Liver (tissue), 3 donors: Measurements from ENCODE around the gene STX16.

Source experiments
- ATF3 ChIP-seq: IDR thresholded peaks from 2 replicates; pipeline ENCODE4 v1.6.1; 2016; ENCODE audit warnings: antibody characterized with exemption
- JUND ChIP-seq, 2 donors: IDR thresholded peaks; 2 replicates each; pipeline ENCODE4 v1.6.1; 2016; ENCODE audit warnings: antibody characterized with exemption in 2 of 2
- MAX ChIP-seq: IDR thresholded peaks from 2 replicates; pipeline ENCODE4 v1.6.1; 2016; ENCODE audit warnings: antibody characterized with exemption
- RXRA ChIP-seq, 2 donors: IDR thresholded peaks; 2 replicates each; pipeline ENCODE4 v1.6.1; 2017 to 2018; ENCODE audit warnings: antibody characterized with exemption in 2 of 2, mild to moderate bottlenecking in 1 of 2
- SP1 ChIP-seq: IDR thresholded peaks from 2 replicates; pipeline ENCODE4 v1.6.1; 2018; ENCODE audit warnings: antibody characterized with exemption, mild to moderate bottlenecking
- TAF1 ChIP-seq: conservative IDR thresholded peaks from 2 replicates; pipeline ENCODE4 v1.6.1; 2016; ENCODE audit warnings: antibody characterized with exemption, mild to moderate bottlenecking
- YY1 ChIP-seq: IDR thresholded peaks from 2 replicates; pipeline ENCODE4 v1.6.1; 2016; ENCODE audit warnings: antibody characterized with exemption, mild to moderate bottlenecking
- ZBTB33 ChIP-seq: IDR thresholded peaks from 2 replicates; pipeline ENCODE4 v1.6.1; 2016; ENCODE audit warnings: antibody characterized with exemption
- TF ChIP-seq, protein P1 (sequence below): fragments of 150-350 bp; IDR thresholded peaks from 2 replicates; pipeline ENCODE4 v1.5.1; 2017; ENCODE audit warnings: improper control_type of control experiment, low read depth, low read length; ENCODE audit not compliant: missing input control
- donor health status: healthy.
- donor health status: healthy.

DNA sequence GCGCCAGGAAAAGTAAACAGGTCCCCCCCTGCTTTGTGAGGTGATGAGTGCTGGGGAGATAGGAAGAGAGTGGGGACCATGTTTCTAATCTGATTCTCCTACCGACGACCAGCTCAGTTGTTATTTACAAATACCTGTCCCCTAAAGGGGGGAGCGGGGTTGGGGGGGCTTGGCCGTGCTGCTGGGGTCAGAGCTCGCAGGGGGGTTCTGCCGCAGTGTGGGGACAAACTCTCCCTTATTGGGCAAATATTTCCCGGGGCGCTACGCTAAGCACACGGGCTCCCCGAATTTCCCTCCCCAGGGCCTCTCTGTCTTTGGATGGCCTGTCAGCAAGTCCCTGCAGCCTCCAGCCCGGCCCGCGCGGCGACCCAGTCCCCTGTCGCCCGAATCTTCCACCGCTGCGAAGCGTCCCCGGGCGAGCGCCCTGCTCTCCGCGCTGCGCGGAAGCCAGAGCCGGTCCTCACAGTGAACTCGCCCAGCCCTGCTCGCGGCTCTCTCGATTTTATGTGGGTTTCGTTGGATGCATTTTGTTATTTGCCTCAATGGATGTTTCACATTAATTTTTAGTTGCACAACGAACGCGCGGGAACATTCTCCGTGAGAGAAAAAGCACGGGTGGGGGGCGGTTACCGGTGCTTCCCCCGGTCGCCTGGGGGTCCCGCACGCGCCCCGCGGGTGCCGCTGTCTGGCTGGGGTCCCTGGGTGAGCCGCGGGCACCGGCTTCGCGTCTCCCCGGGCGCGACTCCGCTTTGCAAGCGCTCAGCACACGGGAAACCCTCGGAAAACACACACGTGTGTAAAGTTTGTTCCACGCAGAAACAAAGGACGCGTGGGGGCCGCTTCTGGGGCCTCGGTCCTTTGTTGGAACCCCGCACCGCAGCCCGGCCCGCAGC, 1.5 kb upstream of the STX16 start:
- TF ChIP-seq, protein P1, sequence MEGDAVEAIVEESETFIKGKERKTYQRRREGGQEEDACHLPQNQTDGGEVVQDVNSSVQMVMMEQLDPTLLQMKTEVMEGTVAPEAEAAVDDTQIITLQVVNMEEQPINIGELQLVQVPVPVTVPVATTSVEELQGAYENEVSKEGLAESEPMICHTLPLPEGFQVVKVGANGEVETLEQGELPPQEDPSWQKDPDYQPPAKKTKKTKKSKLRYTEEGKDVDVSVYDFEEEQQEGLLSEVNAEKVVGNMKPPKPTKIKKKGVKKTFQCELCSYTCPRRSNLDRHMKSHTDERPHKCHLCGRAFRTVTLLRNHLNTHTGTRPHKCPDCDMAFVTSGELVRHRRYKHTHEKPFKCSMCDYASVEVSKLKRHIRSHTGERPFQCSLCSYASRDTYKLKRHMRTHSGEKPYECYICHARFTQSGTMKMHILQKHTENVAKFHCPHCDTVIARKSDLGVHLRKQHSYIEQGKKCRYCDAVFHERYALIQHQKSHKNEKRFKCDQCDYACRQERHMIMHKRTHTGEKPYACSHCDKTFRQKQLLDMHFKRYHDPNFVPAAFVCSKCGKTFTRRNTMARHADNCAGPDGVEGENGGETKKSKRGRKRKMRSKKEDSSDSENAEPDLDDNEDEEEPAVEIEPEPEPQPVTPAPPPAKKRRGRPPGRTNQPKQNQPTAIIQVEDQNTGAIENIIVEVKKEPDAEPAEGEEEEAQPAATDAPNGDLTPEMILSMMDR: no peak
- no peak for TF ChIP-seq SP1
- no peak for TF ChIP-seq MAX
- TF ChIP-seq ZBTB33: no peak
- no peak for TF ChIP-seq RXRA (IDR thresholded peaks at IDR 0.05)
- no peak for TF ChIP-seq TAF1
- no peak for TF ChIP-seq JUND (IDR thresholded peaks at IDR 0.05)
- no peak for TF ChIP-seq YY1
- no peak for TF ChIP-seq ATF3
